ENCODE measurements around the gene FLOT1. TPM values are rescaled to one million over a fixed set of nuclear protein-coding genes. Genes with fewer than 3 reads are reported as not detected.

FLOT1 gene
- total RNA-seq, 1 donor from 2014 or later, result 175 TPM

DNA sequence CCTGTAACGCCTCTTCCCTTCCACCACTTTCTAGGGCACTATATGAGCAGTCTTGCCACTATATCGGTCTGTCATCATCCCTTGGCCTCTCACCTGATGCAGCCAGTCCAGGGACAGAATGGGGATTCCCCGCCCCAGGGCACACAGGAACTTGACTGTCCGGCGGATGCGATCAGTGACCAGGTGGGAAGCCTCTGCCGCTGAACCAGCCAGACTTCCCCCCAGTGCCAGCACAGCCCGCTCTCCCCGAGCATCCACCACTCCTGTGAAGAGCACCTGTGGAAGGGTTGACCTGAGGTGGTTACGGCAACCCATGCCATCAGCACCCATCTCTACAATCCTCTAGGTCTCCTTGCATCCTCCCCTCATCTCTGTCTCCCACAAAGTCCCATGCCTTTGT lies 39.5 kb downstream of the FLOT1 start:
- no peak overlapping the region for H3K27ac ChIP-seq
- H3K36me3 ChIP-seq, result peaks cover 38% of the 10 kb centered on the region
- DNase-seq (peak; percentile 60), ATAC-seq (no peak)
- no peaks in the 10 kb centered on the region for H3K9me3 ChIP-seq
- H3K4me3 ChIP-seq, result no peak overlapping the region
- H3K4me1 ChIP-seq, result no peaks in the 10 kb centered on the region
- H3K27me3 ChIP-seq, result no peaks in the 10 kb centered on the region
- intact Hi-C loops (cut with DNase I), result no loop called here
- TF ChIP-seq, protein P1, sequence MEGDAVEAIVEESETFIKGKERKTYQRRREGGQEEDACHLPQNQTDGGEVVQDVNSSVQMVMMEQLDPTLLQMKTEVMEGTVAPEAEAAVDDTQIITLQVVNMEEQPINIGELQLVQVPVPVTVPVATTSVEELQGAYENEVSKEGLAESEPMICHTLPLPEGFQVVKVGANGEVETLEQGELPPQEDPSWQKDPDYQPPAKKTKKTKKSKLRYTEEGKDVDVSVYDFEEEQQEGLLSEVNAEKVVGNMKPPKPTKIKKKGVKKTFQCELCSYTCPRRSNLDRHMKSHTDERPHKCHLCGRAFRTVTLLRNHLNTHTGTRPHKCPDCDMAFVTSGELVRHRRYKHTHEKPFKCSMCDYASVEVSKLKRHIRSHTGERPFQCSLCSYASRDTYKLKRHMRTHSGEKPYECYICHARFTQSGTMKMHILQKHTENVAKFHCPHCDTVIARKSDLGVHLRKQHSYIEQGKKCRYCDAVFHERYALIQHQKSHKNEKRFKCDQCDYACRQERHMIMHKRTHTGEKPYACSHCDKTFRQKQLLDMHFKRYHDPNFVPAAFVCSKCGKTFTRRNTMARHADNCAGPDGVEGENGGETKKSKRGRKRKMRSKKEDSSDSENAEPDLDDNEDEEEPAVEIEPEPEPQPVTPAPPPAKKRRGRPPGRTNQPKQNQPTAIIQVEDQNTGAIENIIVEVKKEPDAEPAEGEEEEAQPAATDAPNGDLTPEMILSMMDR (IDR thresholded peaks at IDR 0.05), result no peak

GRCh38 chr6:30700340-30700739 lies 42.1 kb downstream of the FLOT1 start:
- Histone ChIP-seq H3K4me3 (no peak overlapping the region), H3K36me3 (peaks cover 20% of the 10 kb centered on the region), H3K27ac (no peak overlapping the region), H3K27me3 (no peaks in the 10 kb centered on the region), H3K4me1 (peaks cover 4% of the 10 kb centered on the region), H3K9me3 (no peaks in the 10 kb centered on the region)
- intact Hi-C loops (cut with DNase I), result no loop called here
- DNase-seq (no peak), ATAC-seq (peak; percentile 90)
- TF ChIP-seq, protein P1 (IDR thresholded peaks at IDR 0.05), result no peak

- Histone ChIP-seq H3K27ac (no peak overlapping the region), H3K4me1 (peaks cover 12% of the 10 kb centered on the region), H3K27me3 (no peaks in the 10 kb centered on the region), H3K9me3 (no peaks in the 10 kb centered on the region), H3K4me3 (no peak overlapping the region), H3K36me3 (peaks cover under 1% of the 10 kb centered on the region)
- TF ChIP-seq, protein P1 (IDR thresholded peaks at IDR 0.05), result no peak
- ATAC-seq (no peak), DNase-seq (no peak)
- intact Hi-C loops (cut with DNase I), result no loop called here
Observed at GRCh38 chr6:30696432-30696831, 46.1 kb downstream of the FLOT1 start.

- Histone ChIP-seq H3K4me3 (peak overlapping the region; percentile 58), H3K4me1 (peaks cover 36% of the 10 kb centered on the region), H3K27ac (peak overlapping the region; percentile 62), H3K27me3 (no peaks in the 10 kb centered on the region), H3K36me3 (no peaks in the 10 kb centered on the region), H3K9me3 (no peaks in the 10 kb centered on the region)
- no peak for ATAC-seq
- DNase-seq, result no peak
- TF ChIP-seq, protein P1 (IDR thresholded peaks at IDR 0.05), result no peak
- intact Hi-C loops (cut with DNase I), result no loop called here
Observed at GRCh38 chr6:30691208-30691847, 51.2 kb downstream of the FLOT1 start.

GRCh38 chr6:30690403-30691207 lies 51.9 kb downstream of the FLOT1 start, which contains the start of gene NRM:
NRM (minus strand) TSS chr6:30690984; CDS start chr6:30690974, 10 bp downstream.
- no peaks in the 10 kb centered on the region for H3K36me3 ChIP-seq
- peak within 1 kb of the TSS; percentile 62 for H3K27ac ChIP-seq
- no peaks in the 10 kb centered on the region for H3K27me3 ChIP-seq
- peak within 1 kb of the TSS; percentile 58 for H3K4me3 ChIP-seq
- peak; percentile 83 for ATAC-seq
- peaks cover 32% of the 10 kb centered on the region for H3K4me1 ChIP-seq
- H3K9me3 ChIP-seq, result no peaks in the 10 kb centered on the region
- TF ChIP-seq, protein P1 (IDR thresholded peaks at IDR 0.05), result no peak
- DNase-seq, result peak; percentile 92
- intact Hi-C loops (cut with DNase I), result no loop called here
